GM12891 (cell line): ENCODE data around the gene SLC26A8.

Experiments used
- DNase-seq: peaks from one replicate; pipeline ENCODE4 v3.0.0; 2011; ENCODE audit warnings: low spot score; ENCODE audit not compliant: insufficient read length
- FAIRE-seq: peaks from 2 replicates; lab custom pipeline; 2011; peaks lifted over from hg19 to GRCh38; lab: Jason Lieb, UNC
- PAX5 ChIP-seq: IDR thresholded peaks from 2 replicates; pipeline ENCODE4 v1.6.1; 2011; ENCODE audit warnings: low read length, moderate library complexity, mild to moderate bottlenecking; ENCODE audit not compliant: insufficient read depth, severe bottlenecking
- POLR2A ChIP-seq: IDR thresholded peaks from 2 replicates; pipeline ENCODE4 v1.6.1; 2011; ENCODE audit warnings: low read depth, low read length, control low read depth
- POLR2AphosphoS5 ChIP-seq: IDR thresholded peaks from 2 replicates; pipeline ENCODE4 v1.6.1; 2011; ENCODE audit warnings: low read depth, low read length, control low read depth
- POU2F2 ChIP-seq: IDR thresholded peaks from 2 replicates; pipeline ENCODE4 v1.6.1; 2011; ENCODE audit warnings: low read depth, mild to moderate bottlenecking, control low read depth, low read length, moderate library complexity
- SPI1 ChIP-seq: IDR thresholded peaks from 2 replicates; pipeline ENCODE4 v1.6.1; 2011; ENCODE audit warnings: low read depth, low read length, control low read depth
- TAF1 ChIP-seq: IDR thresholded peaks from 2 replicates; pipeline ENCODE4 v1.6.1; 2011; ENCODE audit warnings: low read depth, low read length, control low read depth

SLC26A8 gene

DNA sequence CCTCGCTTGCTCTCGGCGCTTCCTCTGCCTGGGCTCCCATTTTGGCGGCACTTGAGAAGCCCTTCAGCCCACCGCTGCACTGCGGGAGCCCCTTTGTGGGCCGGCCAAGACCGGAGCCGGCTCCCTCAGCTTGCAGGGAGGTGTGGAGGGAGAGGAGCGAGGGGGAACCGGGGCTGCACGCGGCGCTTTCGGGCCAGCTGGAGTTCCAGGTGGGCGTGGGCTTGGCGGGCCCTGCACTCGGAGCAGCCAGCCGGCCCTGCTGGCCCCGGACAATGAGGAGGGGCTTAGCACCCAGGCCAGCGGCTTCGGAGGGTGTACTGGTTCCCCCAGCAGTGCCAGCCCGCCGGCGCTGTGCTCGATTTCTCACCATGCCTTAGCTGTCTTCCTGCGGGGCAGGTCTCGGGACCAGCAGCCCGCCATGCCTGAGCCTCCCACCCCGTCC lies 93.3 kb downstream of the SLC26A8 start:
- DNase-seq (no peak), FAIRE-seq (no peak)
- TF ChIP-seq PAX5, result no peak
- TF ChIP-seq TAF1, result no peak
- TF ChIP-seq POU2F2, result no peak
- no peak for TF ChIP-seq SPI1
- no peak for TF ChIP-seq POLR2AphosphoS5
- TF ChIP-seq POLR2A, result no peak

DNA sequence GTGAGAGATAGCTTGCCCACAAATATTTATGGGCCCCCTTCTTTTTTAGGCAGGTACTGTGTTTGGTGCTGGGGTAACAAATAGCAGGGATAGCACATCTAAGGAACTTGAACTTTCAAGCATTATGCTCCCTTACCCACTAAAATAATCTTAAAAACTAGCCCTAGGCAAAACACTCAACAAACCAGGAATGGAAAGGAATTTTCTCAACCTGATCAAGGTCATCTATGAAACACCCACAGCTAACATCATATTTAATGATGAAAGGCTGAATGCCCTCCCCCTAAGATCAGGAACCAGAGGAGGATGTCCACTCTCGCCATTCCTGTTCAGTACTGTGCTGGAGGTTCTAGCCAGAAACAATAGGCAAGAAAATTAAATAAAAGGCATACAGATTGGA lies 94.8 kb downstream of the SLC26A8 start:
- FAIRE-seq (no peak), DNase-seq (no peak)
- TF ChIP-seq POLR2AphosphoS5 (no peak), SPI1 (no peak), TAF1 (no peak), POLR2A (no peak), PAX5 (no peak), POU2F2 (no peak)

DNA sequence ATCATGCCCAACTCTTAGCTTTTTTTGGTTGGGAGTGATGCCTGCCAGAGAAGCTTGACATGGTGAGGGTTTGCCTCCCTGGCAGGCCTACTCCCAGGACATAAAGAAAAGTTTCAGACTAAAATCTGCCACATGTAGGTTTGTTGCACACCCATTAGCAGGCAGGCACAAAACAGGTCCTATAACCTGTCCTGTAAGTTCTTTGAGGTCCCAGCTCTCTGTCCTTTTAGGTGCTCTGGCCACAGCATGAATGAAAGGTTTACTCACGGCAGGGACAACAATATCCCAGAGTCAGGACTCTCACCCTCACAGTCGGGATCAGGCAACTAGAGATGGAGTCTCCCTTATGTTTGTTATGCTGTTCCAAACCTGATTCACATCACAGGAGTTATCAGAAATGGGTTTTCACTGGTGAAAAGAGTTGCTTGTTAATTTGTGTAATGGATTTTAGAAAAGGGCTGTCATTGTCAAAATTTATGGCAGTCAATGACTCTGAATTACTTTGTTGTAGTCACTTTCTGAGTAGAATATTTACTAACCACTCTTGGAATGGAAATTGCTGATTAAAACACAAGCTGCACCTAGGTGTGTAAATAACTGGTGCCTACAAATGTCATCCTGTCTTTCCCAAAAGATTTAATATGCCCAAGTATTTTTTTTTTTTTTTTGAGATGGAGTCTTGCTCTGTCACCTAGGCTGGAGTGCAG lies 97.8 kb downstream of the SLC26A8 start:
- FAIRE-seq (no peak), DNase-seq (no peak)
- TF ChIP-seq PAX5 (no peak), POLR2AphosphoS5 (no peak), TAF1 (no peak), SPI1 (no peak), POU2F2 (no peak), POLR2A (no peak)

DNA sequence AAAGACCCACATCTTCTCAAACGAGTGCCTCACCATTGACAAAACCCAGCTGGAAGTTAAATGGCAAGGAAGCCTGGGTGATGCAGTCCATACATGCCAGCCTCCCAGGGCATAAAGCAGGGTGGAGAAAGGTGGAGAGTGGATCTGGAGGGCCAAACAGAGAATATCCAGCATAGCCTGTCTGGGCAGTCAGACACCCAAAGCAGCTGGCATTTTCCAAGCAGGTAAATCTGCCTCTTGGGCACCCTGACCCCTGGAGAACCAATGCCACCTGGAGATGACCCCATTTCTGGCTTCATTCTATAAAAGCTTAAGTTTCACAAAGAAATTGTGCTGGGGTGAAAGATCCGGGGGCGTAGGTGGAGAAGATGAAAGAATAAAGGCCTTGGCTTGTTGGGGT lies 98.5 kb downstream of the SLC26A8 start:
- TF ChIP-seq POLR2A (no peak), POU2F2 (no peak), TAF1 (no peak), POLR2AphosphoS5 (no peak)
- FAIRE-seq (no peak), DNase-seq (no peak)

DNA sequence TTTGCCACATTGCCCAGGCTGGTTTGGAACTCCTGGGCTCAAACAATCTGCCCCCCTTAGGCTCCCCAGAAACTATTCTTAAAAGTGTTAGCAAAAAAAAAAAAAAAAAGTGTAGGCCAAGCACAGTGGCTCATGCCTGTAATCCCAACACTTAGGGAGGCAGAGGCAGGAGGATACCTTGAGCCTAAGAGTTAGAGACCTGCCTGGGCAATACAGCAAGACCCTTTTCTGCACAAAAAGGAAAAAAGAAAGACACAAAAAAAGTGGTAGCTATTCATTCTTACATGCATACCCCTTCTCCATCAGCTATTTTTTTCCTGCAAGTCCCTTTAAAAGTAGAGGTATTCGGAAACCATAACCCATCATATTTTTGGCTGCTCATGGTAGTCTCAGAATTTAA lies 100.3 kb downstream of the SLC26A8 start:
- FAIRE-seq (no peak), DNase-seq (no peak)
- no peak for TF ChIP-seq POU2F2
- no peak for TF ChIP-seq TAF1
- no peak for TF ChIP-seq POLR2AphosphoS5
- TF ChIP-seq SPI1, result no peak
- TF ChIP-seq POLR2A, result no peak
- no peak for TF ChIP-seq PAX5

DNA sequence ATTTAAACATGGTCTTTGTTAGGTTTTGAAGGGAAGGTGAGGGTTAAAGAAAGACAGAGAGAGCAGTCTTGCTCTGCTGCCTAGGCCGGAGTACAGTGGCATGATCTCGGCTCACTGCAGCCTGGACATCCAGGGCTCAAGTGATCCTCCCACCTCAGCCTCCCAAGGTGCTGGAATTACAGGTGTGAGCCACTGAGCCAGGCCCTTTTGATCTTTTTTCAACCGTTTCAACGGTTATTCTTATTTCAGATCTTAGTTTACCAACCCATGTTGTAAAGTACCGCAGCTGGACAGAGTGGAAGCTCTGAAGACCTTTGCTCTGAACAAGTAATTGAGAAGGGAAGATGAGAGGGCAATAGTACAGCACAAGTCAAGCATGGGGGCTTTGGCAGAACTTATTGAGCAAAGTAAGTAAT lies 102.3 kb downstream of the SLC26A8 start:
- no peak for DNase-seq
- no peak for TF ChIP-seq PAX5
- no peak for TF ChIP-seq POLR2A
- no peak for TF ChIP-seq TAF1
- FAIRE-seq, result no peak

DNA sequence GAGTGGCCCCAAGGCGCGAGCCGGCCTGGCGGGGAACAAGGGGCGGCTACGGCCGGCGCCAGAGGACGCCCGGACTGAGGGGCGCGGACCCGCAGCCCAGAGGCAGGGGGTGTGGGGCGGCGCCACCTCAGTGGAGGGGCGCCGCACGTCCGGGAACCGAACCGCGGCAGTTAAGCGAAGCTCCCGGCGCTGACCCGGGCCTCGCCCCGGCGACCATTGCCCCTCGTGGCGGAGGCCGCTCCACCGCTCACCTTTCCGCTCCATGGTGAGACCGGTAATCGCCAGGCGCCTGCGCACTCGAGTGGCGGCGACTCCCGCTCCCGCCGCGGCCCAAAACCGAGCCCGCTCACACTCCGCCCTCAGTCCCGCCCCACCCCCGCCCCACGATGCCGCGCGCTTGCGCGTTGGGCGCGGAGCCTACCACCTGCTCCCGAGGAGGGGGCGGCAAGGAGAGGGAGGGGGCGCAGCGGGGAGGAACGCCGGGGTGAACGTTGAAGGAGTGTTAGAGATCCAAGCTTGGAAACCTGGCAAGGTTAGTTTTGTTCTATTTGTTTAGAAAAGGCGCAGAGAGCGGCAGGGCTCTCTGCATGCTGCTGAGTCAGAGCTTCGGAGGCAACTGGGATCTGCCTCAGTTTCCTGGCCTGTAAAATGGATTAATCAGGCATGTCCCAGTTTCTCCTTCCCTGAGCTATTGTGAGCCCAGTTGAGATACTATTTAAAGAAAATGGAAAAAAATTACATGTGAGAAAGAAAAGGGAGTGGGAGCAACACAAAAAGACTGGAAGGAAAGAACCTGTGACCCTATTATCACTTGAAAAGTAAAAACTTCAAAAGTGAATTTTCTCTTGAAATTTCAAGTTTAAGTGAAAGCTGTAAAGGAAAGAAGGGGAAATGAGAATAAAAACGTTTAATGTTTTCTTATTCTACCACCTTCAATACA lies 103.4 kb downstream of the SLC26A8 start, which contains the start of gene SRPK1:
Gene SRPK1 (minus strand): TSS at position 306 of the 940 bp plus-strand sequence. CDS start 42 bp downstream, at position 264.
- DNase-seq (peak; percentile 91), FAIRE-seq (peak; percentile 98)
- TF ChIP-seq POLR2A (peak; percentile 84), SPI1 (no peak), POU2F2 (peak; percentile 55), TAF1 (peak; percentile 70), POLR2AphosphoS5 (peak; percentile 83), PAX5 (no peak)

DNA sequence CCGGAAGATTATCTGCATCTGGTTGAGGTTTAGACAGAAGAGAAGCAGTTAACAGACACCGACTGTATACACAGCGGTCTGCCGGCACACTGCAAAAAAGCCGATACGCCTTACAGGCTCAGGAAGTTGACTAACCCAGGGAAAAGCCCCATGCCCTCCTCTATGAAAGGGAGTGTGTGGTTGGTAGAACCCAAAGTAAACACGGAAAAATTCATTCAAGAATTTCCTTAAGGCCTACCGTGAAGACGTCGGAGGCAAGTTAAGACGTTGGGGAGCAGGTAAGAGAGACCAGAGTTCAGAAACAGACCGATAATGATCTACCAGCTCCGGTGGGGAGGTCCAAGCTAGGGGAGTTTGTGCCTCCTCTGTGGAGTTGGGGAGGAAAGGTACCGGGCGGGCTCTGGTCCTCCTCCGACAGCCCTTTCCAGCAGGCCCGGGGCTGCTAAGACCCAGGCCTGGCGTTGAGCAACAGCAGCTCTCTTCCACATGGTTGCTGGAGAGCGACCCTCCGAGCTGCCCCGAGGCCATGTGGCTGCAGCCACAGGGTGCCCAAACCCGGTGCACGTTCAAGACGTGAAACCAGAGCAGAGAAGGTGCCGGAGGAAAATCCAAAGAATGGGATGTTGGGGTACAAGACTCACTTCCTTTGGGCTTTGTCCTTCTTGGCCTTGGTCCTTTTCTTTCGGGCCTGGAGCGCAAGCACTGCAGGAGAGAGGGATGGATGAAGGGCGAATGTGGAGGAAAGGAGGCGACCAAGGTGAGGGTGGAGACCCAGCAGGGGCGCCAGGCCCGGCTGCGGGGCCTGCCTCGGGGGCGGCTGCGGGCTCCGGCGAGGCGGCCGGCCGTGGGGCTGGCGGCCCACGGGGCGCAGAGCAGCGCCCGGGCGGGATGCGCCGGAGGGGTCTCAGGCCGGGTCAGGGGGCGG lies 104.4 kb downstream of the SLC26A8 start:
- TF ChIP-seq POU2F2 (no peak), SPI1 (no peak), POLR2A (no peak), PAX5 (no peak), TAF1 (no peak), POLR2AphosphoS5 (no peak)
- peak; percentile 65 for FAIRE-seq
- DNase-seq, result peak; percentile 20
